ENCODE data around the gene GDF10. TPM values are rescaled to one million over a fixed set of nuclear protein-coding genes. Genes with fewer than 3 reads are reported as not detected.

GDF10 gene
- total RNA-seq, 6 experiments from 2014 or later = not detected

- TF ChIP-seq POLR2A (IDR thresholded peaks at IDR 0.05) = no peak
- TF ChIP-seq, protein P1, sequence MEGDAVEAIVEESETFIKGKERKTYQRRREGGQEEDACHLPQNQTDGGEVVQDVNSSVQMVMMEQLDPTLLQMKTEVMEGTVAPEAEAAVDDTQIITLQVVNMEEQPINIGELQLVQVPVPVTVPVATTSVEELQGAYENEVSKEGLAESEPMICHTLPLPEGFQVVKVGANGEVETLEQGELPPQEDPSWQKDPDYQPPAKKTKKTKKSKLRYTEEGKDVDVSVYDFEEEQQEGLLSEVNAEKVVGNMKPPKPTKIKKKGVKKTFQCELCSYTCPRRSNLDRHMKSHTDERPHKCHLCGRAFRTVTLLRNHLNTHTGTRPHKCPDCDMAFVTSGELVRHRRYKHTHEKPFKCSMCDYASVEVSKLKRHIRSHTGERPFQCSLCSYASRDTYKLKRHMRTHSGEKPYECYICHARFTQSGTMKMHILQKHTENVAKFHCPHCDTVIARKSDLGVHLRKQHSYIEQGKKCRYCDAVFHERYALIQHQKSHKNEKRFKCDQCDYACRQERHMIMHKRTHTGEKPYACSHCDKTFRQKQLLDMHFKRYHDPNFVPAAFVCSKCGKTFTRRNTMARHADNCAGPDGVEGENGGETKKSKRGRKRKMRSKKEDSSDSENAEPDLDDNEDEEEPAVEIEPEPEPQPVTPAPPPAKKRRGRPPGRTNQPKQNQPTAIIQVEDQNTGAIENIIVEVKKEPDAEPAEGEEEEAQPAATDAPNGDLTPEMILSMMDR (IDR thresholded peaks at IDR 0.05) = no peak
- 60% methylated on average over 2 of the region's 4 CpGs for WGBS (ENCODE audit: insufficient coverage, low coverage, low lambda C conversion rate, missing lambda C conversion rate)
- Histone ChIP-seq H3K27ac (no peak overlapping the region), H3K27me3 (no peaks in the 10 kb centered on the region), H3K9me3 (no peaks in the 10 kb centered on the region), H3K4me1 (peaks cover 0 to 12% (median 5%) of the 10 kb centered on the region in 4 donors), H3K4me3 (no peak overlapping the region), H3K36me3 (no peaks in the 10 kb centered on the region)
- ATAC-seq (no peak), DNase-seq (no peak)
- intact Hi-C loops (cut with DNase I) = no loop called here
These were observed 29.9 kb downstream of the GDF10 start for GRCh38 chr10:47329855-47330254.

DNA sequence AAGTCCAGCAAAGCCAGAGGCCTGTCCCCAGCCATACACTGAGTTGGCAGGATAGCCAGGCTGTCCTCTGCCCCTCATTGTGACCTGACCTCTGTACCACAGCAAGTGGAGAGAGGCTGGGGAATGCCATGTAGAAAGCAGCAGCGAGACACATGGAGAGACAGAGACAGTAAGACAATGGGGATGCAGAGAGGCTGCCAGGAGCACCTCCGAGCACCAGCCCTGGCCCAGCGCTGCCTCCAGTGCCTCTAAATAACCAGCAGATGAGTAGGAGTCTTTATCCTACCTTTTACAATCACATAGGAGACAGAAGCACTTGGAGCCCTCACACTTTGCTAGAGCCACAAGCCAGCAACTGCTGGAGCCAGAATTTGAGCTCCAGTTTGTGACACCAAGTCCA lies 30.4 kb downstream of the GDF10 start:
- ATAC-seq (peak in 3 of 4 donors; percentile 9 to 21 (median 18)), DNase-seq (no peak)
- Histone ChIP-seq H3K9me3 (no peaks in the 10 kb centered on the region), H3K4me3 (no peak overlapping the region), H3K27me3 (no peaks in the 10 kb centered on the region), H3K27ac (peak overlapping the region in 1 of 3 donors; percentile 58), H3K4me1 (peaks cover 0 to 12% (median 5%) of the 10 kb centered on the region in 4 donors), H3K36me3 (no peaks in the 10 kb centered on the region)
- no peak for TF ChIP-seq POLR2A (IDR thresholded peaks at IDR 0.05)
- TF ChIP-seq, protein P1 (IDR thresholded peaks at IDR 0.05) = no peak
- WGBS (ENCODE audit: insufficient coverage, low coverage, low lambda C conversion rate, missing lambda C conversion rate) = 68% methylated on average over 3 of the region's 3 CpGs
- intact Hi-C loops (cut with DNase I) = no loop called here

DNA sequence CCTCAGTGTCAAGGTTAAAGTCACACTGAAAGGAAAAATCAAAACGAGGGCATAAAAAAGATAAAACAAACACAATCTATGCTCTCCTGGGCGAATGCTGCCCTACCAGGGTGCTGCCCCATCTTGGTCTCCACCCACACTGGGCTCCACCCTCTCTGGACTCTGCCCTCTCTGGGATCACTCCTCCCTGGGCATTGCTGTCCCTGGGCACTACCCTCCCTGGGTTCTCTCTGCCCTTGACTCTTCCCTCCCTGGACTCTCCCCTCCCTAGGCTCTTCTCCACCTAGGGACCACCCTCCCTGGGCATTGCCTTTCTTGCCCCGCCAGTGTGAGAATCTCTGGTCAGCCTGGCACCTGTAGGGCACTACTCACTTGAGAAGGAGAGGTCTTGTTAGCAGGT lies 30.8 kb downstream of the GDF10 start:
- no peak for TF ChIP-seq POLR2A (IDR thresholded peaks at IDR 0.05)
- TF ChIP-seq, protein P1 (IDR thresholded peaks at IDR 0.05) = no peak
- no peak overlapping the region for H3K4me3 ChIP-seq
- ATAC-seq = peak; percentile 99 to 100 (median 99)
- no peaks in the 10 kb centered on the region for H3K9me3 ChIP-seq
- DNase-seq = peak; percentile 69 to 89 (median 88)
- H3K4me1 ChIP-seq = peaks cover 0 to 12% (median 5%) of the 10 kb centered on the region in 4 donors
- H3K27me3 ChIP-seq = no peaks in the 10 kb centered on the region
- no peaks in the 10 kb centered on the region for H3K36me3 ChIP-seq
- intact Hi-C loops (cut with DNase I) = no loop called here
- H3K27ac ChIP-seq = peak overlapping the region in 1 of 3 donors; percentile 58
- WGBS (ENCODE audit: insufficient coverage, low coverage, low lambda C conversion rate, missing lambda C conversion rate) = 60% methylated on average over 2 of the region's 3 CpGs

- Histone ChIP-seq H3K27ac (no peak overlapping the region), H3K36me3 (no peaks in the 10 kb centered on the region), H3K9me3 (no peaks in the 10 kb centered on the region), H3K4me1 (peaks cover 0 to 12% (median 5%) of the 10 kb centered on the region in 4 donors), H3K27me3 (no peaks in the 10 kb centered on the region), H3K4me3 (no peak overlapping the region)
- TF ChIP-seq POLR2A (IDR thresholded peaks at IDR 0.05) = no peak
- TF ChIP-seq, protein P1 (IDR thresholded peaks at IDR 0.05) = no peak
- intact Hi-C loops (cut with DNase I) = no loop called here
- ATAC-seq (no peak), DNase-seq (no peak)
- 100% methylated on average over 1 of the region's 9 CpGs for WGBS (ENCODE audit: insufficient coverage, low coverage, low lambda C conversion rate, missing lambda C conversion rate)
These were observed 31.5 kb downstream of the GDF10 start for GRCh38 chr10:47331491-47331890.

DNA sequence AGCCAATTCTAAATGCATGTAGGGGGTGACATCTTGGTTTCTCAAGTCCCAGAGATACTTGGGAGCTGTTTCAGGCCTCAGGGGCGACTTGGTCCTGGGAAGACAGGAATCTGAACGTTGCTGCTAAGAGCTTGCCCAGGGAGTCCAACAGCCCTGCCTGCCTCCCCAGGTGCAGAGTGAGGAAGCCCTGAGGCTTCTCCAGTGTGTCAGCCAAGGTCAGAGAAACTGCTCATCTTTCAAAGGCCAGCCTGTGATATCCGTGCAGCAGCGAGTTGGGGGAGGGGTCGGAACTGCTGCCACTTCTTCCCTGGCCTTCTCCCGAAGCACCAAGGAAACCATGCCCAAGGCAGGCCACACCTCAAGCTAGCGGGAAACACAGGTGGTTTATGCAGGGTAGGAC lies 32.0 kb downstream of the GDF10 start:
- TF ChIP-seq POLR2A (IDR thresholded peaks at IDR 0.05) = no peak
- intact Hi-C loops (cut with DNase I) = no loop called here

More for the DNA sequence above, 32.0 kb downstream of the GDF10 start:
- H3K27ac ChIP-seq = no peak overlapping the region
- no peaks in the 10 kb centered on the region for H3K9me3 ChIP-seq
- no peak for ATAC-seq
- WGBS (ENCODE audit: insufficient coverage, low coverage, low lambda C conversion rate, missing lambda C conversion rate) = 88% methylated on average over 5 of the region's 7 CpGs
- no peaks in the 10 kb centered on the region for H3K27me3 ChIP-seq
- DNase-seq = no peak
- peaks cover 0 to 12% (median 5%) of the 10 kb centered on the region in 4 donors for H3K4me1 ChIP-seq
- H3K36me3 ChIP-seq = no peaks in the 10 kb centered on the region
- no peak overlapping the region for H3K4me3 ChIP-seq
